IPS-18c (cell line): ENCODE measurements around the gene FAM53B.

Source experiments
- H3K4me3 ChIP-seq: 2 replicates; pipeline ENCODE4 v1.7.0; 2013; ENCODE audit warnings: low read depth, mild to moderate bottlenecking, low read length, moderate library complexity; ENCODE audit not compliant: insufficient read depth
- H3K9me3 ChIP-seq: one replicate; pipeline ENCODE4 v1.6.1; 2013; ENCODE audit warnings: mild to moderate bottlenecking, low read length, moderate library complexity; ENCODE audit not compliant: control insufficient read depth, insufficient read depth

Gene FAM53B

GRCh38 chr10:124678557-124679240 lies 65.5 kb downstream of the FAM53B start:
- no peak overlapping the region for H3K4me3 ChIP-seq
- no peaks in the 10 kb centered on the region for H3K9me3 ChIP-seq

GRCh38 chr10:124677749-124678556 lies 66.2 kb downstream of the FAM53B start:
- H3K9me3 ChIP-seq, result no peaks in the 10 kb centered on the region
- H3K4me3 ChIP-seq, result no peak overlapping the region

- no peaks in the 10 kb centered on the region for H3K9me3 ChIP-seq
- no peak overlapping the region for H3K4me3 ChIP-seq
Measured at GRCh38 chr10:124677293-124677699, 66.9 kb downstream of the FAM53B start.

- Histone ChIP-seq H3K4me3 (no peak overlapping the region), H3K9me3 (no peaks in the 10 kb centered on the region)
Measured at GRCh38 chr10:124676416-124677062, 67.6 kb downstream of the FAM53B start.

GRCh38 chr10:124675824-124676223 lies 68.4 kb downstream of the FAM53B start:
- no peaks in the 10 kb centered on the region for H3K9me3 ChIP-seq
- no peak overlapping the region for H3K4me3 ChIP-seq

GRCh38 chr10:124675261-124675660 lies 68.9 kb downstream of the FAM53B start:
- Histone ChIP-seq H3K4me3 (no peak overlapping the region), H3K9me3 (no peaks in the 10 kb centered on the region)

GRCh38 chr10:124674768-124675222 lies 69.4 kb downstream of the FAM53B start:
- H3K9me3 ChIP-seq, result no peaks in the 10 kb centered on the region

GRCh38 chr10:124672181-124672638 lies 72.0 kb downstream of the FAM53B start:
- no peaks in the 10 kb centered on the region for H3K9me3 ChIP-seq

More at GRCh38 chr10:124674768-124675222, 69.4 kb downstream of the FAM53B start:
- no peak overlapping the region for H3K4me3 ChIP-seq

GRCh38 chr10:124671486-124672075 lies 72.6 kb downstream of the FAM53B start:
- Histone ChIP-seq H3K9me3 (no peaks in the 10 kb centered on the region), H3K4me3 (no peak overlapping the region)

More at GRCh38 chr10:124672181-124672638, 72.0 kb downstream of the FAM53B start:
- no peak overlapping the region for H3K4me3 ChIP-seq

GRCh38 chr10:124670849-124671248 lies 73.3 kb downstream of the FAM53B start:
- no peak overlapping the region for H3K4me3 ChIP-seq
- no peaks in the 10 kb centered on the region for H3K9me3 ChIP-seq

GRCh38 chr10:124669824-124670654 lies 74.1 kb downstream of the FAM53B start:
- H3K9me3 ChIP-seq, result no peaks in the 10 kb centered on the region

GRCh38 chr10:124669141-124669823 lies 74.9 kb downstream of the FAM53B start:
- Histone ChIP-seq H3K4me3 (no peak overlapping the region), H3K9me3 (no peaks in the 10 kb centered on the region)

More at GRCh38 chr10:124669824-124670654, 74.1 kb downstream of the FAM53B start:
- H3K4me3 ChIP-seq, result no peak overlapping the region

- no peaks in the 10 kb centered on the region for H3K9me3 ChIP-seq
- H3K4me3 ChIP-seq, result no peak overlapping the region
Measured at GRCh38 chr10:124668517-124669051, 75.6 kb downstream of the FAM53B start.

- Histone ChIP-seq H3K9me3 (no peaks in the 10 kb centered on the region), H3K4me3 (no peak overlapping the region)
Measured at GRCh38 chr10:124667425-124668345, 76.5 kb downstream of the FAM53B start.

GRCh38 chr10:124666494-124666893 lies 77.7 kb downstream of the FAM53B start:
- H3K4me3 ChIP-seq, result no peak overlapping the region

More at GRCh38 chr10:124666494-124666893, 77.7 kb downstream of the FAM53B start:
- H3K9me3 ChIP-seq, result no peaks in the 10 kb centered on the region
